ENCODE measurements around the gene CDYL. TPM values are rescaled to one million over a fixed set of nuclear protein-coding genes. Genes with fewer than 3 reads are reported as not detected.

Gene CDYL
- total RNA-seq, 4 donors from 2014 or later = 42.2 to 70.6 (median 49.0) TPM

- Histone ChIP-seq H3K36me3 (no peaks in the 10 kb centered on the region), H3K27me3 (no peaks in the 10 kb centered on the region), H3K4me3 (no peak overlapping the region), H3K27ac (no peak overlapping the region), H3K9me3 (peaks cover 15% of the 10 kb centered on the region), H3K4me1 (peaks cover 2% of the 10 kb centered on the region)
- 63% methylated on average over 3 of the region's 3 CpGs for WGBS
- no peak for DNase-seq (ENCODE audit: low spot score in 2 of 2)
- TF ChIP-seq CTCF (IDR thresholded peaks at IDR 0.05) (no peak), POLR2AphosphoS5 (IDR thresholded peaks at IDR 0.05) (no peak), EP300 (IDR thresholded peaks at IDR 0.05) (no peak), POLR2A (IDR thresholded peaks at IDR 0.05) (no peak)
These were observed 203.2 kb downstream of the CDYL start for GRCh38 chr6:4979426-4979825.

GRCh38 chr6:4981761-4982160 lies 205.6 kb downstream of the CDYL start:
- no peaks in the 10 kb centered on the region for H3K36me3 ChIP-seq
- no peak for DNase-seq (ENCODE audit: low spot score in 2 of 2)
- TF ChIP-seq CTCF (IDR thresholded peaks at IDR 0.05) = no peak
- no peak for TF ChIP-seq POLR2AphosphoS5 (IDR thresholded peaks at IDR 0.05)
- no peak overlapping the region for H3K4me3 ChIP-seq
- no peak overlapping the region for H3K27ac ChIP-seq
- H3K4me1 ChIP-seq = no peaks in the 10 kb centered on the region
- 57% methylated on average over 6 of the region's 6 CpGs for WGBS
- H3K9me3 ChIP-seq = peaks cover 15% of the 10 kb centered on the region
- H3K27me3 ChIP-seq = no peaks in the 10 kb centered on the region

- peaks cover 9% of the 10 kb centered on the region for H3K9me3 ChIP-seq
- WGBS = 80% methylated on average over 6 of the region's 6 CpGs
- H3K4me1 ChIP-seq = no peaks in the 10 kb centered on the region
- H3K27me3 ChIP-seq = no peaks in the 10 kb centered on the region
- TF ChIP-seq CTCF (IDR thresholded peaks at IDR 0.05) (no peak), EP300 (IDR thresholded peaks at IDR 0.05) (no peak), POLR2AphosphoS5 (IDR thresholded peaks at IDR 0.05) (no peak), POLR2A (IDR thresholded peaks at IDR 0.05) (no peak)
- no peaks in the 10 kb centered on the region for H3K36me3 ChIP-seq
- no peak for DNase-seq (ENCODE audit: low spot score in 2 of 2)
- H3K27ac ChIP-seq = no peak overlapping the region
- no peak overlapping the region for H3K4me3 ChIP-seq
These were observed 207.1 kb downstream of the CDYL start for GRCh38 chr6:4983322-4983721.

GRCh38 chr6:4986999-4987398 lies 210.8 kb downstream of the CDYL start:
- H3K4me3 ChIP-seq = no peak overlapping the region
- H3K4me1 ChIP-seq = no peaks in the 10 kb centered on the region
- 87% methylated on average over 3 of the region's 3 CpGs for WGBS
- TF ChIP-seq CTCF (IDR thresholded peaks at IDR 0.05) (no peak), POLR2AphosphoS5 (IDR thresholded peaks at IDR 0.05) (no peak), POLR2A (IDR thresholded peaks at IDR 0.05) (no peak), EP300 (IDR thresholded peaks at IDR 0.05) (no peak)
- H3K27ac ChIP-seq = no peak overlapping the region
- no peaks in the 10 kb centered on the region for H3K9me3 ChIP-seq
- no peak for DNase-seq (ENCODE audit: low spot score in 2 of 2)
- H3K27me3 ChIP-seq = no peaks in the 10 kb centered on the region
- H3K36me3 ChIP-seq = no peaks in the 10 kb centered on the region

- 81% methylated on average over 4 of the region's 4 CpGs for WGBS
- no peaks in the 10 kb centered on the region for H3K36me3 ChIP-seq
- H3K4me3 ChIP-seq = no peak overlapping the region
- no peak for TF ChIP-seq POLR2A (IDR thresholded peaks at IDR 0.05)
- TF ChIP-seq CTCF (IDR thresholded peaks at IDR 0.05) = no peak
- TF ChIP-seq POLR2AphosphoS5 (IDR thresholded peaks at IDR 0.05) = no peak
- no peak for TF ChIP-seq EP300 (IDR thresholded peaks at IDR 0.05)
- H3K27me3 ChIP-seq = no peaks in the 10 kb centered on the region
- H3K4me1 ChIP-seq = no peaks in the 10 kb centered on the region
- no peak overlapping the region for H3K27ac ChIP-seq
- H3K9me3 ChIP-seq = no peaks in the 10 kb centered on the region
- no peak for DNase-seq (ENCODE audit: low spot score in 2 of 2)
These were observed 211.2 kb downstream of the CDYL start for GRCh38 chr6:4987432-4987831.

Measured in suprapubic skin (tissue), 4 donors.